LoVo (cell line): Measurements from ENCODE around the gene PERCC1.

ENCODE experiments used
- DNase-seq: peaks from one replicate; pipeline ENCODE4 v3.0.0-alpha.2; 2016; ENCODE audit warnings: low spot score

PERCC1 gene

GRCh38 chr16:1430759-1431496, at the start of gene PERCC1:
Gene PERCC1, plus strand, starts transcription at chr16:1431078. Its CDS starts 1,516 bp downstream, at chr16:1432594.
- no peak for DNase-seq

- DNase-seq, result no peak
Measured at GRCh38 chr16:1381612-1382406, 49.1 kb upstream of the PERCC1 start.

- no peak for DNase-seq
Measured at GRCh38 chr16:1383556-1383955, 47.3 kb upstream of the PERCC1 start.

GRCh38 chr16:1385232-1385631, 45.6 kb upstream of the PERCC1 start:
- DNase-seq, result no peak

- DNase-seq, result no peak
Measured at GRCh38 chr16:1387331-1387730, 43.5 kb upstream of the PERCC1 start.

GRCh38 chr16:1389762-1390161, 41.1 kb upstream of the PERCC1 start:
- no peak for DNase-seq

- no peak for DNase-seq
Measured at GRCh38 chr16:1390239-1390779, 40.6 kb upstream of the PERCC1 start.

GRCh38 chr16:1392826-1393225, 38.1 kb upstream of the PERCC1 start:
- DNase-seq, result no peak

GRCh38 chr16:1393613-1394176, 37.2 kb upstream of the PERCC1 start:
- no peak for DNase-seq

GRCh38 chr16:1394367-1394951, 36.4 kb upstream of the PERCC1 start:
- no peak for DNase-seq

GRCh38 chr16:1395444-1396031, 35.3 kb upstream of the PERCC1 start:
- DNase-seq, result no peak

- DNase-seq, result no peak
Measured at GRCh38 chr16:1397779-1398178, 33.1 kb upstream of the PERCC1 start.

- no peak for DNase-seq
Measured at GRCh38 chr16:1398351-1398750, 32.5 kb upstream of the PERCC1 start.

GRCh38 chr16:1398826-1399581, 31.9 kb upstream of the PERCC1 start:
- no peak for DNase-seq

- DNase-seq, result no peak
Measured at GRCh38 chr16:1401061-1401757, 29.7 kb upstream of the PERCC1 start.

- DNase-seq, result no peak
Measured at GRCh38 chr16:1401758-1402154, 29.1 kb upstream of the PERCC1 start.

- no peak for DNase-seq
Measured at GRCh38 chr16:1403036-1403435, 27.8 kb upstream of the PERCC1 start.

- DNase-seq, result no peak
Measured at GRCh38 chr16:1403733-1404132, 27.1 kb upstream of the PERCC1 start.

- no peak for DNase-seq
Measured at GRCh38 chr16:1407753-1408152, 23.1 kb upstream of the PERCC1 start.

- peak; percentile 87 for DNase-seq
Measured at GRCh38 chr16:1408171-1408837, 22.6 kb upstream of the PERCC1 start.
